HEK293 (cell line): Measurements from ENCODE around the gene COL4A3.

Source experiments
- CTCF ChIA-PET: fragments of 350-600 bp; formaldehyde crosslinking; extraction: SDS; loops from one replicate; lab custom pipeline; 2021; ENCODE audit warnings: antibody characterized with exemption; lab: Yijun Ruan, JAX
- POLR2A ChIA-PET: fragments of 300-600 bp; formaldehyde crosslinking; extraction: SDS; loops from one replicate; lab custom pipeline; 2020; ENCODE audit warnings: antibody characterized with exemption, inconsistent platforms; lab: Yijun Ruan, JAX
- H3K27ac ChIP-seq: fragments of 200-500 bp; sonication (Bioruptor generic); 2 replicates; pipeline ENCODE4 v1.5.1; 2014; ENCODE audit warnings: low read depth, low read length, control low read depth, inconsistent platforms; ENCODE audit errors: extremely low read depth
- H3K36me3 ChIP-seq, 2 experiments: fragments of 200-500 bp in 1 of 2; sonication (Bioruptor generic) in 1 of 2; 1 replicate in 1 of 2; 2 replicates in 1 of 2; pipeline ENCODE4 v1.5.1; 2014 to 2017; ENCODE audit warnings: inconsistent platforms in 2 of 2, low read length in 2 of 2; ENCODE audit not compliant: control insufficient read depth in 2 of 2, insufficient read depth in 1 of 2
- H3K4me1 ChIP-seq: fragments of 200-500 bp; sonication (Bioruptor generic); 2 replicates; pipeline ENCODE4 v1.5.1; 2014; ENCODE audit warnings: mild to moderate bottlenecking, low read length, inconsistent platforms; ENCODE audit not compliant: control insufficient read depth, insufficient read depth
- H3K4me3 ChIP-seq: 2 replicates; pipeline ENCODE4 v1.5.1; 2011; ENCODE audit warnings: low read depth, mild to moderate bottlenecking, control low read depth, low read length, moderate library complexity
- H3K9me3 ChIP-seq: fragments of 200-500 bp; sonication (Bioruptor generic); 2 replicates; pipeline ENCODE4 v1.5.1; 2014; ENCODE audit warnings: low read depth, low read length, inconsistent platforms; ENCODE audit not compliant: control insufficient read depth, insufficient read depth
- EGR2 ChIP-seq: fragments of 450-650 bp; formaldehyde crosslinking; IDR thresholded peaks from 2 replicates; pipeline ENCODE4 v1.5.1; 2016; ENCODE audit warnings: low read depth, missing biosample characterization, missing genetic modification characterization
- HOXD13 ChIP-seq: sonication (generic); formaldehyde crosslinking; IDR thresholded peaks from 2 replicates; pipeline ENCODE4 v1.8.0; 2022; ENCODE audit warnings: missing genetic modification reagents, borderline replicate concordance
- ZFHX2 ChIP-seq: fragments of 450-650 bp; formaldehyde crosslinking; conservative IDR thresholded peaks from 2 replicates; pipeline ENCODE4 v1.5.1; 2016; ENCODE audit warnings: missing biosample characterization, missing genetic modification characterization
- ZNF10 ChIP-seq: fragments of 450-650 bp; formaldehyde crosslinking; IDR thresholded peaks from 2 replicates; pipeline ENCODE4 v1.5.1; 2017; ENCODE audit warnings: missing biosample characterization, missing genetic modification characterization
- ZNF140 ChIP-seq: fragments of 450-650 bp; formaldehyde crosslinking; IDR thresholded peaks from 2 replicates; pipeline ENCODE4 v1.5.1; 2016; ENCODE audit warnings: missing biosample characterization, missing genetic modification characterization
- ZNF155 ChIP-seq: fragments of 450-650 bp; formaldehyde crosslinking; IDR thresholded peaks from 2 replicates; pipeline ENCODE4 v1.5.1; 2016; ENCODE audit warnings: missing biosample characterization, missing genetic modification characterization
- ZNF19 ChIP-seq: fragments of 450-650 bp; formaldehyde crosslinking; IDR thresholded peaks from 2 replicates; pipeline ENCODE4; 2016; ENCODE audit warnings: missing biosample characterization, missing genetic modification characterization, low read depth
- ZNF221 ChIP-seq: fragments of 450-650 bp; formaldehyde crosslinking; IDR thresholded peaks from 2 replicates; pipeline ENCODE4 v1.5.1; 2017; ENCODE audit warnings: missing biosample characterization, missing genetic modification characterization, borderline replicate concordance
- ZNF521 ChIP-seq: fragments of 450-650 bp; formaldehyde crosslinking; IDR thresholded peaks from 2 replicates; pipeline ENCODE4 v1.5.1; 2017; ENCODE audit warnings: missing biosample characterization, mild to moderate bottlenecking, missing genetic modification characterization
- ZNF529 ChIP-seq: fragments of 450-650 bp; formaldehyde crosslinking; IDR thresholded peaks from 2 replicates; pipeline ENCODE4 v1.5.1; 2017; ENCODE audit warnings: missing genetic modification characterization, missing biosample characterization; ENCODE audit not compliant: insufficient replicate concordance
- ZNF629 ChIP-seq: fragments of 450-650 bp; formaldehyde crosslinking; IDR thresholded peaks from 2 replicates; pipeline ENCODE4 v1.5.1; 2017; ENCODE audit warnings: missing biosample characterization, missing genetic modification characterization
- ZNF654 ChIP-seq: fragments of 450-650 bp; formaldehyde crosslinking; IDR thresholded peaks from 2 replicates; pipeline ENCODE4 v1.5.1; 2016; ENCODE audit warnings: low read depth, missing biosample characterization, missing genetic modification characterization
- ZNF660 ChIP-seq: fragments of 450-650 bp; IDR thresholded peaks from 2 replicates; pipeline ENCODE4 v1.5.1; 2018; ENCODE audit warnings: missing biosample characterization, mild to moderate bottlenecking, missing genetic modification characterization
- ZNF677 ChIP-seq: fragments of 450-650 bp; IDR thresholded peaks from 2 replicates; pipeline ENCODE4 v1.5.0; 2018; ENCODE audit warnings: missing biosample characterization, mild to moderate bottlenecking, missing genetic modification characterization, moderate library complexity
- ZNF747 ChIP-seq: fragments of 450-650 bp; formaldehyde crosslinking; IDR thresholded peaks from 2 replicates; pipeline ENCODE4 v1.5.1; 2016; ENCODE audit warnings: missing biosample characterization, missing genetic modification characterization
- TF ChIP-seq, protein P1 (sequence below): fragments of 450-650 bp; formaldehyde crosslinking; IDR thresholded peaks from 2 replicates; pipeline ENCODE4 v1.5.1; 2016; ENCODE audit warnings: missing biosample characterization, missing genetic modification characterization
- TF ChIP-seq, protein P2 (sequence below): fragments of 450-650 bp; formaldehyde crosslinking; IDR thresholded peaks from 2 replicates; pipeline ENCODE4 v1.5.1; 2016; ENCODE audit warnings: missing biosample characterization, missing genetic modification characterization
- TF ChIP-seq, protein P3 (sequence below): fragments of 450-650 bp; formaldehyde crosslinking; IDR thresholded peaks from 2 replicates; pipeline ENCODE4 v1.5.1; 2016; ENCODE audit warnings: missing biosample characterization, missing genetic modification characterization, borderline replicate concordance
- TF ChIP-seq, protein P4 (sequence below): fragments of 450-650 bp; formaldehyde crosslinking; IDR thresholded peaks from 2 replicates; pipeline ENCODE4 v1.5.1; 2016; ENCODE audit warnings: missing biosample characterization, missing genetic modification characterization

COL4A3 gene

DNA sequence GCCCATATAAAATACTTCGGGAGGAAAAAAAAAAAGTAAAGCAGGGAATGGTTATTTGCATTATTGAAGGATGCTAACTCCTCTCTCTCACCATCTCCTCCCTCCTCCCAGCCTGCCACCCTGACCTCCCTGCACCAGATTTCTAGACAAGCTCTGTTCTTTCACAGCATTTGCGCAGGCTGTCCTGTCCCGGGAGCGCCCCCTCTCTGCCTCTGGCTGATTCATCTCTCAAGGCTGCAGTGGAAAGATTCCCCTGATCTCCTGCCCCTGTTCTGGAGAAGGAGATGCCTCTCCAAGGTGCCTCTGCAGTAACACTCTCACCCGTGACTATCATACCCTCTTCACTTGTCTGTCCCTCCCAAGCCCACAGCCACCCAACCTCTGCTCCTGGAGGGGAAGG, 38.9 kb upstream of the COL4A3 start:
- ChIA-PET CTCF (interaction anchor here (0.6 to 4.1 kb wide), 2 partner anchors 12 to 113 kb away, joined by 6 to 24 read pairs; no protein-coding TSS in a partner anchor), POLR2A (no interaction called here)
- TF ChIP-seq ZNF10 (tag by site-specific recombination) (no peak), ZNF747 (tag by site-specific recombination) (no peak), HOXD13 (no peak), ZNF677 (no peak), EGR2 (tag by site-specific recombination) (no peak), ZNF140 (tag by site-specific recombination) (no peak), ZNF529 (tag by site-specific recombination) (no peak), ZNF654 (no peak), ZNF221 (tag by site-specific recombination) (no peak), ZNF629 (tag by site-specific recombination) (no peak), ZNF521 (tag by site-specific recombination) (no peak), ZNF19 (tag by site-specific recombination) (no peak), ZFHX2 (tag by site-specific recombination) (no peak), ZNF660 (tag by site-specific recombination) (no peak), ZNF155 (no peak)
- TF ChIP-seq, protein P1, sequence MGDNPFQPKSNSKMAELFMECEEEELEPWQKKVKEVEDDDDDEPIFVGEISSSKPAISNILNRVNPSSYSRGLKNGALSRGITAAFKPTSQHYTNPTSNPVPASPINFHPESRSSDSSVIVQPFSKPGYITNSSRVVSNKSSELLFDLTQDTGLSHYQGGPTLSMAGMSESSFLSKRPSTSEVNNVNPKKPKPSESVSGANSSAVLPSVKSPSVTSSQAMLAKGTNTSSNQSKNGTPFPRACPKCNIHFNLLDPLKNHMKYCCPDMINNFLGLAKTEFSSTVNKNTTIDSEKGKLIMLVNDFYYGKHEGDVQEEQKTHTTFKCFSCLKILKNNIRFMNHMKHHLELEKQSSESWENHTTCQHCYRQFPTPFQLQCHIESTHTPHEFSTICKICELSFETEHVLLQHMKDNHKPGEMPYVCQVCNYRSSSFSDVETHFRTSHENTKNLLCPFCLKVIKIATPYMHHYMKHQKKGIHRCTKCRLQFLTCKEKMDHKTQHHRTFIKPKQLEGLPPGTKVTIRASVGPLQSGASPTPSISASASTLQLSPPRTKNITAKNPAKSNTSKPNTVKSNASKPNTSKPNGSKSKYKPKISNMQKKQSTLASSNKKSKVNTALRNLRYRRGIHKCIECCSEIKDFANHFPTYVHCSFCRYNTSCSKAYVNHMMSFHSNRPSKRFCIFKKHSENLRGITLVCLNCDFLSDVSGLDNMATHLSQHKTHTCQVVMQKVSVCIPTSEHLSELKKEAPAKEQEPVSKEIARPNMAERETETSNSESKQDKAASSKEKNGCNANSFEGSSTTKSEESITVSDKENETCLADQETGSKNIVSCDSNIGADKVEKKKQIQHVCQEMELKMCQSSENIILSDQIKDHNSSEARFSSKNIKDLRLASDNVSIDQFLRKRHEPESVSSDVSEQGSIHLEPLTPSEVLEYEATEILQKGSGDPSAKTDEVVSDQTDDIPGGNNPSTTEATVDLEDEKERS (tag by site-specific recombination), result no peak
- TF ChIP-seq, protein P2, sequence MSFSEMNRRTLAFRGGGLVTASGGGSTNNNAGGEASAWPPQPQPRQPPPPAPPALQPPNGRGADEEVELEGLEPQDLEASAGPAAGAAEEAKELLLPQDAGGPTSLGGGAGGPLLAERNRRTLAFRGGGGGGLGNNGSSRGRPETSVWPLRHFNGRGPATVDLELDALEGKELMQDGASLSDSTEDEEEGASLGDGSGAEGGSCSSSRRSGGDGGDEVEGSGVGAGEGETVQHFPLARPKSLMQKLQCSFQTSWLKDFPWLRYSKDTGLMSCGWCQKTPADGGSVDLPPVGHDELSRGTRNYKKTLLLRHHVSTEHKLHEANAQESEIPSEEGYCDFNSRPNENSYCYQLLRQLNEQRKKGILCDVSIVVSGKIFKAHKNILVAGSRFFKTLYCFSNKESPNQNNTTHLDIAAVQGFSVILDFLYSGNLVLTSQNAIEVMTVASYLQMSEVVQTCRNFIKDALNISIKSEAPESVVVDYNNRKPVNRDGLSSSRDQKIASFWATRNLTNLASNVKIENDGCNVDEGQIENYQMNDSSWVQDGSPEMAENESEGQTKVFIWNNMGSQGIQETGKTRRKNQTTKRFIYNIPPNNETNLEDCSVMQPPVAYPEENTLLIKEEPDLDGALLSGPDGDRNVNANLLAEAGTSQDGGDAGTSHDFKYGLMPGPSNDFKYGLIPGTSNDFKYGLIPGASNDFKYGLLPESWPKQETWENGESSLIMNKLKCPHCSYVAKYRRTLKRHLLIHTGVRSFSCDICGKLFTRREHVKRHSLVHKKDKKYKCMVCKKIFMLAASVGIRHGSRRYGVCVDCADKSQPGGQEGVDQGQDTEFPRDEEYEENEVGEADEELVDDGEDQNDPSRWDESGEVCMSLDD, result no peak
- TF ChIP-seq, protein P3, sequence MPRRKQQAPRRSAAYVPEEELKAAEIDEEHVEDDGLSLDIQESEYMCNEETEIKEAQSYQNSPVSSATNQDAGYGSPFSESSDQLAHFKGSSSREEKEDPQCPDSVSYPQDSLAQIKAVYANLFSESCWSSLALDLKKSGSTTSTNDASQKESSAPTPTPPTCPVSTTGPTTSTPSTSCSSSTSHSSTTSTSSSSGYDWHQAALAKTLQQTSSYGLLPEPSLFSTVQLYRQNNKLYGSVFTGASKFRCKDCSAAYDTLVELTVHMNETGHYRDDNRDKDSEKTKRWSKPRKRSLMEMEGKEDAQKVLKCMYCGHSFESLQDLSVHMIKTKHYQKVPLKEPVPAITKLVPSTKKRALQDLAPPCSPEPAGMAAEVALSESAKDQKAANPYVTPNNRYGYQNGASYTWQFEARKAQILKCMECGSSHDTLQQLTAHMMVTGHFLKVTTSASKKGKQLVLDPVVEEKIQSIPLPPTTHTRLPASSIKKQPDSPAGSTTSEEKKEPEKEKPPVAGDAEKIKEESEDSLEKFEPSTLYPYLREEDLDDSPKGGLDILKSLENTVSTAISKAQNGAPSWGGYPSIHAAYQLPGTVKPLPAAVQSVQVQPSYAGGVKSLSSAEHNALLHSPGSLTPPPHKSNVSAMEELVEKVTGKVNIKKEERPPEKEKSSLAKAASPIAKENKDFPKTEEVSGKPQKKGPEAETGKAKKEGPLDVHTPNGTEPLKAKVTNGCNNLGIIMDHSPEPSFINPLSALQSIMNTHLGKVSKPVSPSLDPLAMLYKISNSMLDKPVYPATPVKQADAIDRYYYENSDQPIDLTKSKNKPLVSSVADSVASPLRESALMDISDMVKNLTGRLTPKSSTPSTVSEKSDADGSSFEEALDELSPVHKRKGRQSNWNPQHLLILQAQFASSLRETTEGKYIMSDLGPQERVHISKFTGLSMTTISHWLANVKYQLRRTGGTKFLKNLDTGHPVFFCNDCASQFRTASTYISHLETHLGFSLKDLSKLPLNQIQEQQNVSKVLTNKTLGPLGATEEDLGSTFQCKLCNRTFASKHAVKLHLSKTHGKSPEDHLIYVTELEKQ (tag by site-specific recombination), result no peak
- TF ChIP-seq, protein P4, sequence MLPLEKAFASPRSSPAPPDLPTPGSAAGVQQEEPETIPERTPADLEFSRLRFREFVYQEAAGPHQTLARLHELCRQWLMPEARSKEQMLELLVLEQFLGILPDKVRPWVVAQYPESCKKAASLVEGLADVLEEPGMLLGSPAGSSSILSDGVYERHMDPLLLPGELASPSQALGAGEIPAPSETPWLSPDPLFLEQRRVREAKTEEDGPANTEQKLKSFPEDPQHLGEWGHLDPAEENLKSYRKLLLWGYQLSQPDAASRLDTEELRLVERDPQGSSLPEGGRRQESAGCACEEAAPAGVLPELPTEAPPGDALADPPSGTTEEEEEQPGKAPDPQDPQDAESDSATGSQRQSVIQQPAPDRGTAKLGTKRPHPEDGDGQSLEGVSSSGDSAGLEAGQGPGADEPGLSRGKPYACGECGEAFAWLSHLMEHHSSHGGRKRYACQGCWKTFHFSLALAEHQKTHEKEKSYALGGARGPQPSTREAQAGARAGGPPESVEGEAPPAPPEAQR, result no peak
- Histone ChIP-seq H3K36me3 (no peaks in the 10 kb centered on the region), H3K4me3 (no peak overlapping the region), H3K27ac (no peak overlapping the region), H3K9me3 (no peaks in the 10 kb centered on the region), H3K4me1 (peaks cover 8% of the 10 kb centered on the region)
